Keratinocyte (primary cell): Measurements from ENCODE around the gene URB2.

ENCODE experiments used
- CTCF ChIP-seq, 3 experiments: IDR thresholded peaks in 1 of 3; conservative IDR thresholded peaks in 1 of 3; optimal IDR thresholded peaks in 1 of 3; 2 replicates in 2 of 3; 3 replicates in 1 of 3; pipeline versions ENCODE3 to v1.5.1; 2011; ENCODE audit warnings: low read length in 3 of 3, mild to moderate bottlenecking in 3 of 3, moderate library complexity in 2 of 3, control low read depth in 1 of 3, inconsistent platforms in 1 of 3; ENCODE audit not compliant: insufficient read depth in 2 of 3; ENCODE audit errors: extremely low read depth in 1 of 3
- EZH2 ChIP-seq: IDR thresholded peaks from one replicate; pipeline ENCODE4 v1.6.1; 2012; ENCODE audit warnings: inconsistent platforms, mild to moderate bottlenecking, low read length, moderate library complexity

- no peak for TF ChIP-seq CTCF (optimal IDR thresholded peaks at IDR 0.05 in 1 of 3, IDR thresholded peaks at IDR 0.05 in 1 of 3, conservative IDR thresholded peaks at IDR 0.05 in 1 of 3; ENCODE audit: extremely low read depth in 1 of 3, insufficient read depth in 2 of 3, low read length in 3 of 3)
- no peak for TF ChIP-seq EZH2
These were observed 73.7 kb downstream of the URB2 start for GRCh38 chr1:229699613-229700267.
